HG03064 (cell line): ENCODE measurements around the gene CALY.
A peak's percentile ranks its signal among the peaks of the same experiment; 100 is the strongest.
"Not testable (repeated sequence)": the region's sequence is repeated elsewhere in the genome, so short reads cannot be mapped to it uniquely, and the experiment has no call there.

ENCODE experiments used
- ATAC-seq: cut with Tn5 transposase; IDR thresholded peaks from one replicate; pipeline ENCODE4 v1.9.1; 2021; ENCODE audit warnings: low read depth; ENCODE audit not compliant: unreplicated experiment

CALY gene

GRCh38 chr10:133334503-133335245 is 2.0 kb downstream of the CALY start:
- ATAC-seq = no peak

- no peak for ATAC-seq
Observed at GRCh38 chr10:133332936-133333699, 3.6 kb downstream of the CALY start.

GRCh38 chr10:133329491-133330202 is 7.0 kb downstream of the CALY start:
- peak; percentile 84 for ATAC-seq

GRCh38 chr10:133328358-133329343 is 8.0 kb downstream of the CALY start:
- ATAC-seq = no peak

- ATAC-seq = no peak
Observed at GRCh38 chr10:133327651-133328357, 8.9 kb downstream of the CALY start.

GRCh38 chr10:133326745-133327650 is 9.7 kb downstream of the CALY start:
- ATAC-seq = no peak

- ATAC-seq = no peak
Observed at GRCh38 chr10:133326223-133326551, 10.5 kb downstream of the CALY start.

GRCh38 chr10:133325440-133326222 is 11.1 kb downstream of the CALY start:
- no peak for ATAC-seq

GRCh38 chr10:133324857-133325260 is 11.8 kb downstream of the CALY start:
- ATAC-seq = no peak

- no peak for ATAC-seq
Observed at GRCh38 chr10:133324198-133324792, 12.4 kb downstream of the CALY start.

GRCh38 chr10:133322064-133322709 is 14.5 kb downstream of the CALY start:
- not testable (repeated sequence) for ATAC-seq

- not testable (repeated sequence) for ATAC-seq
Observed at GRCh38 chr10:133320852-133321422, 15.8 kb downstream of the CALY start.

GRCh38 chr10:133318494-133319127 is 18.1 kb downstream of the CALY start:
- no peak for ATAC-seq

GRCh38 chr10:133316732-133317131 is 20.0 kb downstream of the CALY start:
- no peak for ATAC-seq

GRCh38 chr10:133316266-133316665 is 20.4 kb downstream of the CALY start:
- ATAC-seq = no peak

GRCh38 chr10:133315847-133316246 is 20.8 kb downstream of the CALY start:
- no peak for ATAC-seq
